Prostate gland (tissue), 2 donors: ENCODE measurements around the gene CXCR2. TPM values are rescaled to one million over a fixed set of nuclear protein-coding genes. Genes with fewer than 3 reads are reported as not detected.

ENCODE experiments used
- DNase-seq: peaks from one replicate; pipeline ENCODE4 v3.0.0-alpha.2; 2019; ENCODE audit warnings: low spot score
- H3K27ac ChIP-seq, 2 donors: fragments of 200-600 bp; sonication (generic); 2 replicates each; pipeline ENCODE4 v1.5.1; 2017 to 2019
- H3K27me3 ChIP-seq: fragments of 200-600 bp; sonication (generic); replicated peaks from 2 replicates; pipeline ENCODE4 v1.5.1; 2019; ENCODE audit not compliant: insufficient read depth
- H3K36me3 ChIP-seq, 2 donors: fragments of 200-600 bp; sonication (generic); 1 replicate in 1 of 2; 2 replicates in 1 of 2; pipeline versions ENCODE4 v1.5.1 to v1.8.1; 2017 to 2019
- H3K4me1 ChIP-seq: fragments of 200-600 bp; sonication (generic); replicated peaks from 2 replicates; pipeline ENCODE4 v1.5.1; 2019
- H3K4me3 ChIP-seq, 2 donors: fragments of 200-600 bp; sonication (generic); 2 replicates each; pipeline ENCODE4 v1.5.1; 2017 to 2019
- H3K9me3 ChIP-seq: fragments of 200-600 bp; sonication (generic); 2 replicates; pipeline ENCODE4 v1.5.1; 2017
- CTCF ChIP-seq, 4 experiments: fragments of 200-600 bp in 2 of 4; fragments of 450-650 bp in 2 of 4; sonication (generic) in 2 of 4; IDR thresholded peaks; 1 replicate in 3 of 4; 2 replicates in 1 of 4; pipeline ENCODE4 v1.5.1; 2016 to 2019; ENCODE audit warnings: antibody characterized with exemption in 4 of 4, mild to moderate bottlenecking in 2 of 4, moderate library complexity in 2 of 4
- POLR2A ChIP-seq: fragments of 450-650 bp; IDR thresholded peaks from one replicate; pipeline ENCODE4 v1.6.1; 2016; ENCODE audit warnings: antibody characterized with exemption, mild to moderate bottlenecking
- POLR2AphosphoS5 ChIP-seq: sonication (generic); formaldehyde crosslinking; IDR thresholded peaks from one replicate; pipeline ENCODE4 v1.6.1; 2017; ENCODE audit warnings: antibody characterized with exemption
- WGBS: methylation state at CpG from one replicate; pipeline ENCODE4 v1.1.5; 2018; 5-methylcytosine and 5-hydroxymethylcytosine counted together
- intact Hi-C: fragments of 100-400 bp; cut with DNase I; formaldehyde crosslinking; loops from one replicate; pipeline ENCODE4 v1.14.2; 2022
- total RNA-seq, 2 donors: library from RNA; depleted of rRNA; stranded (reverse); fragments of >200 nt; gene quantifications; one replicate each; pipeline ENCODE4 v1.1.0, GENCODE V29; 2016

CXCR2 gene
- total RNA-seq, 2 donors from 2014 or later: 3.0 TPM; not detected in 1

GRCh38 chr2:218081695-218082094 is 44.1 kb upstream of the CXCR2 start:
- intact Hi-C loops: no loop called here
- no peak for DNase-seq

DNA sequence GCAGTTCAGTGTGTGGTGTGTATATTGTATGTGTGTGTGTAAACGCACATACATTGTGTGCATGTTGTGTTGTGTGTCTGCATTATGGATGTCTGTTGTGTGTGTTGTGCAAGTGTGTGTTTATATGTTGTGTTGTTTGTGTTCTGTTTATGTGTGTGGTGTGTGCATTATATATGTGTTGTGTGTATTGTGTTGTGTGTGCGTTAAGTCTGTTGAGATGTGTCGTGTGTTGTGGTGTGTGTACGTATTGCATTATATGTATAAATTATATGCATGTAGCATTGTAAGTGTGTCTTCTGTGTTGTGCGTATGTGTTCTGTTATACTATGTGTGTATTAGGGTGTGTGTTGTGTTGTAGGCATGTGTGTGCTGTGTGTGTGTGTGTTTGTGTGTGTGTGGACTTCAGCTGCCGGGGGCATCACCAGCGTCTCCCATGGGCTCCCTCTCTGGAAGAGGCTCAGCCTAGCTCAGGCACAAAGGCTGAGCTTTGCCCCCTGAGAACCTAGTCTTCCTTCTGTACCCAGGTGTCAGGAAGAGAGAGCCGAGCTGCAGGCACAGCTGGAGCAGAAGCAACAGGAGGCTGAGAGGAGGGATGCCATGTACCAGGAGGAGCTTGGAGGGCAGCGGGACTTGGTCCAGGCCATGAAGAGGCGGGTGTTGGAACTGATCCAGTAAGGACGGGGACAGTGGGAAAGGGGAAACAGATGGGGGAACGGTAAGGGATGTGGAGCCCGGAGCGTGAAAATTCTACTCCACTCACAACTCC is 43.1 kb upstream of the CXCR2 start:
- H3K36me3 ChIP-seq: no peaks in the 10 kb centered on the region
- H3K4me3 ChIP-seq: no peak overlapping the region
- H3K4me1 ChIP-seq: no peaks in the 10 kb centered on the region
- H3K27ac ChIP-seq: no peak overlapping the region
- no peaks in the 10 kb centered on the region for H3K27me3 ChIP-seq
- H3K9me3 ChIP-seq: no peaks in the 10 kb centered on the region
- TF ChIP-seq CTCF (IDR thresholded peaks at IDR 0.05) (no peak), POLR2AphosphoS5 (no peak)
- DNase-seq: no peak
- 64% methylated on average over 14 of the region's 14 CpGs for WGBS
- intact Hi-C loops: no loop called here

More at GRCh38 chr2:218081695-218082094, 44.1 kb upstream of the CXCR2 start:
- Histone ChIP-seq H3K27ac (no peak overlapping the region), H3K27me3 (no peaks in the 10 kb centered on the region), H3K4me1 (no peaks in the 10 kb centered on the region), H3K4me3 (no peak overlapping the region), H3K36me3 (no peaks in the 10 kb centered on the region), H3K9me3 (no peaks in the 10 kb centered on the region)
- no peak for TF ChIP-seq POLR2A
- no peak for TF ChIP-seq CTCF (IDR thresholded peaks at IDR 0.05)
- no peak for TF ChIP-seq POLR2AphosphoS5
- WGBS: 84% methylated on average over 7 of the region's 7 CpGs

DNA sequence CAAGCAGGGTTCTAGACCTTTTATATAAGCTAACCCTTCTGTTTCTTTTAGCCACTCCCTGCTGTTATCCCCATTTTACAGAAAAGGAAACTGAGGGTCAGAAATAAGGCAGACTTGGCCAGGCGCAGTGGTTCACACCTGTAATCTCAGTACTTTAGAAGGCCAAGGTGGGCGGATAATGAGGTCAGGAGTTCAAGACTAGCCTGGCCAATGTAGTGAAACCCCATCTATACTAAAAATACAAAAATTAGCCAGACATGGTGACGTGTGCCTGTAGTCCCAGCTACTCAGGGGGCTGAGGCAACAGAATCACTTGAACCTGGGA is 42.5 kb upstream of the CXCR2 start:
- no peak for DNase-seq
- Histone ChIP-seq H3K4me1 (no peaks in the 10 kb centered on the region), H3K4me3 (no peak overlapping the region), H3K36me3 (no peaks in the 10 kb centered on the region), H3K27me3 (no peaks in the 10 kb centered on the region), H3K9me3 (no peaks in the 10 kb centered on the region), H3K27ac (no peak overlapping the region)
- WGBS: 88% methylated on average over 3 of the region's 3 CpGs
- TF ChIP-seq CTCF (IDR thresholded peaks at IDR 0.05): no peak
- no peak for TF ChIP-seq POLR2AphosphoS5
- no peak for TF ChIP-seq POLR2A
- intact Hi-C loops: no loop called here

- no peak for DNase-seq
- Histone ChIP-seq H3K4me3 (no peak overlapping the region), H3K9me3 (no peaks in the 10 kb centered on the region), H3K27ac (no peak overlapping the region), H3K27me3 (no peaks in the 10 kb centered on the region), H3K36me3 (no peaks in the 10 kb centered on the region), H3K4me1 (no peaks in the 10 kb centered on the region)
- no peak for TF ChIP-seq POLR2A
- TF ChIP-seq CTCF (IDR thresholded peaks at IDR 0.05): no peak
- TF ChIP-seq POLR2AphosphoS5: no peak
- intact Hi-C loops: no loop called here
These were observed 39.4 kb upstream of the CXCR2 start for GRCh38 chr2:218086478-218086877.

DNA sequence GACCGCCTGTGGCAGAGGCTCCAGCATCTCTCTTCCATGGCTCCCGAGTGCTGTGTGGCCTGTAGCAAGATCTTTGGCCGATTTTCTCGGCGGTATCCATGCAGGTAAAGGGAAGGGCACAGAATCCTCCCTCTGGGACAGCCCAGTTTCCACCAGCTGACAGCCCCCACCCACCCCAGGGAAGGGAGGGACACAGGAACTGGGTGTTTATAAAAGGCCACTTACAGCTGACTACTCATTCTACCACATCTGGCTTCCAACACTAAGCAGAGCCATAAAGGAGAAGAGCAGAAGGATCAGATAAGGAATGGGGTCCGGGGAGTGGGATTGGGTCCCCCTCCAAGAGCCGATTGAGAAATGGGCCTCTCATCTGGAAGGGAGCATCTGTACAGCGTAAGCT is 36.6 kb upstream of the CXCR2 start:
- no peaks in the 10 kb centered on the region for H3K4me1 ChIP-seq
- H3K27ac ChIP-seq: no peak overlapping the region

More for the DNA sequence above, 36.6 kb upstream of the CXCR2 start:
- no peaks in the 10 kb centered on the region for H3K27me3 ChIP-seq
- no peak overlapping the region for H3K4me3 ChIP-seq
- TF ChIP-seq POLR2AphosphoS5: no peak
- no peak for TF ChIP-seq CTCF (IDR thresholded peaks at IDR 0.05)
- no peak for TF ChIP-seq POLR2A
- 62% methylated on average over 8 of the region's 8 CpGs for WGBS
- H3K9me3 ChIP-seq: no peaks in the 10 kb centered on the region
- no peak for DNase-seq
- H3K36me3 ChIP-seq: no peaks in the 10 kb centered on the region
- intact Hi-C loops: no loop called here
